ENCODE measurements around the gene MTA3.

The MTA3 gene

GRCh38 chr2:42568401-42569115 lies at the start of gene MTA3:
Gene MTA3 (plus strand): TSS chr2:42568632. CDS start chr2:42568746, 114 bp downstream.
- no peak for DNase-seq (ENCODE audit: extremely low read depth, low read depth)
- peak within 1 kb of the TSS; percentile 51 for H3K4me3 ChIP-seq (replicated peaks; ENCODE audit: low read depth, low read length)
- TF ChIP-seq CTCF (IDR thresholded peaks at IDR 0.05; ENCODE audit: low read depth, low read length, missing control alignments) = no peak

GRCh38 chr2:42519624-42520023 lies 48.8 kb upstream of the MTA3 start:
- H3K4me3 ChIP-seq (replicated peaks; ENCODE audit: low read depth, low read length) = no peak overlapping the region
- no peak for TF ChIP-seq CTCF (IDR thresholded peaks at IDR 0.05; ENCODE audit: low read depth, low read length, missing control alignments)
- no peak for DNase-seq (ENCODE audit: extremely low read depth, low read depth)

GRCh38 chr2:42522035-42522434 lies 46.4 kb upstream of the MTA3 start:
- no peak for DNase-seq (ENCODE audit: extremely low read depth, low read depth)
- no peak for TF ChIP-seq CTCF (IDR thresholded peaks at IDR 0.05; ENCODE audit: low read depth, low read length, missing control alignments)
- H3K4me3 ChIP-seq (replicated peaks; ENCODE audit: low read depth, low read length) = no peak overlapping the region

- DNase-seq (ENCODE audit: extremely low read depth, low read depth) = no peak
- H3K4me3 ChIP-seq (replicated peaks; ENCODE audit: low read depth, low read length) = no peak overlapping the region
- no peak for TF ChIP-seq CTCF (IDR thresholded peaks at IDR 0.05; ENCODE audit: low read depth, low read length, missing control alignments)
These were observed 45.1 kb upstream of the MTA3 start for GRCh38 chr2:42523341-42523740.

GRCh38 chr2:42532397-42532796 lies 36.0 kb upstream of the MTA3 start:
- H3K4me3 ChIP-seq (replicated peaks; ENCODE audit: low read depth, low read length) = no peak overlapping the region
- no peak for DNase-seq (ENCODE audit: extremely low read depth, low read depth)
- TF ChIP-seq CTCF (IDR thresholded peaks at IDR 0.05; ENCODE audit: low read depth, low read length, missing control alignments) = no peak

GRCh38 chr2:42537493-42537892 lies 30.9 kb upstream of the MTA3 start:
- no peak overlapping the region for H3K4me3 ChIP-seq (replicated peaks; ENCODE audit: low read depth, low read length)
- no peak for TF ChIP-seq CTCF (IDR thresholded peaks at IDR 0.05; ENCODE audit: low read depth, low read length, missing control alignments)
- DNase-seq (ENCODE audit: extremely low read depth, low read depth) = no peak

GRCh38 chr2:42542871-42543270 lies 25.6 kb upstream of the MTA3 start:
- no peak for TF ChIP-seq CTCF (IDR thresholded peaks at IDR 0.05; ENCODE audit: low read depth, low read length, missing control alignments)
- no peak for DNase-seq (ENCODE audit: extremely low read depth, low read depth)
- H3K4me3 ChIP-seq (replicated peaks; ENCODE audit: low read depth, low read length) = no peak overlapping the region
